ENCODE measurements around the gene KIF6.
"Not testable (repeated sequence)": the region's sequence is repeated elsewhere in the genome, so short reads cannot be mapped to it uniquely, and the experiment has no call there.

KIF6 gene

GRCh38 chr6:39684790-39685488 is 40.3 kb downstream of the KIF6 start:
- Histone ChIP-seq H3K4me3 (ENCODE audit: low read depth, low read length) (no peak overlapping the region), H2AFZ (peak overlapping the region; percentile 51), H3K9me3 (ENCODE audit: control insufficient read depth, low read length) (no peaks in the 10 kb centered on the region), H3K79me2 (no peaks in the 10 kb centered on the region), H3K27me3 (ENCODE audit: control insufficient read depth, insufficient read depth, low read length) (no peaks in the 10 kb centered on the region), H3K4me1 (peaks cover 23% of the 10 kb centered on the region), H3K9ac (no peak overlapping the region), H3K27ac (no peak overlapping the region), H3K36me3 (ENCODE audit: control insufficient read depth, insufficient read depth, low read length) (no peaks in the 10 kb centered on the region), H3K4me2 (ENCODE audit: low read length) (no peak overlapping the region)
- no peak for TF ChIP-seq CTCF (IDR thresholded peaks at IDR 0.05)

- no peaks in the 10 kb centered on the region for H3K9me3 ChIP-seq (ENCODE audit: control insufficient read depth, low read length)
- no peak for TF ChIP-seq CTCF (IDR thresholded peaks at IDR 0.05)
- peak overlapping the region; percentile 19 for H2AFZ ChIP-seq
- H3K4me1 ChIP-seq = peaks cover 23% of the 10 kb centered on the region
- H3K36me3 ChIP-seq (ENCODE audit: control insufficient read depth, insufficient read depth, low read length) = no peaks in the 10 kb centered on the region
- no peak overlapping the region for H3K9ac ChIP-seq
- no peak overlapping the region for H3K4me3 ChIP-seq (ENCODE audit: low read depth, low read length)
- H3K4me2 ChIP-seq (ENCODE audit: low read length) = no peak overlapping the region
- H3K27ac ChIP-seq = no peak overlapping the region
- H3K79me2 ChIP-seq = no peaks in the 10 kb centered on the region
- H3K27me3 ChIP-seq (ENCODE audit: control insufficient read depth, insufficient read depth, low read length) = no peaks in the 10 kb centered on the region
Measured at GRCh38 chr6:39681674-39682121, 43.5 kb downstream of the KIF6 start.

GRCh38 chr6:39678914-39679313 is 46.3 kb downstream of the KIF6 start:
- Histone ChIP-seq H3K9ac (no peak overlapping the region), H3K27ac (no peak overlapping the region), H3K27me3 (ENCODE audit: control insufficient read depth, insufficient read depth, low read length) (no peaks in the 10 kb centered on the region), H3K4me2 (ENCODE audit: low read length) (no peak overlapping the region), H3K9me3 (ENCODE audit: control insufficient read depth, low read length) (no peaks in the 10 kb centered on the region), H3K79me2 (no peaks in the 10 kb centered on the region), H2AFZ (no peak overlapping the region), H3K36me3 (ENCODE audit: control insufficient read depth, insufficient read depth, low read length) (no peaks in the 10 kb centered on the region), H3K4me3 (ENCODE audit: low read depth, low read length) (no peak overlapping the region), H3K4me1 (peaks cover 17% of the 10 kb centered on the region)
- TF ChIP-seq CTCF (IDR thresholded peaks at IDR 0.05) = no peak

- H3K27me3 ChIP-seq (ENCODE audit: control insufficient read depth, insufficient read depth, low read length); H3K4me1 ChIP-seq; H2AFZ ChIP-seq; H3K4me2 ChIP-seq (ENCODE audit: low read length); H3K36me3 ChIP-seq (ENCODE audit: control insufficient read depth, insufficient read depth, low read length); H3K79me2 ChIP-seq; H3K9ac ChIP-seq; H3K9me3 ChIP-seq (ENCODE audit: control insufficient read depth, low read length); H3K27ac ChIP-seq; H3K4me3 ChIP-seq (ENCODE audit: low read depth, low read length): not testable (repeated sequence)
Measured at GRCh38 chr6:39677318-39677717, 47.9 kb downstream of the KIF6 start.

- H2AFZ ChIP-seq = no peak overlapping the region
- no peak overlapping the region for H3K27ac ChIP-seq
- no peak overlapping the region for H3K4me3 ChIP-seq (ENCODE audit: low read depth, low read length)
- TF ChIP-seq CTCF (IDR thresholded peaks at IDR 0.05) = no peak
- H3K9me3 ChIP-seq (ENCODE audit: control insufficient read depth, low read length) = no peaks in the 10 kb centered on the region
- no peak overlapping the region for H3K4me2 ChIP-seq (ENCODE audit: low read length)
- H3K36me3 ChIP-seq (ENCODE audit: control insufficient read depth, insufficient read depth, low read length) = no peaks in the 10 kb centered on the region
- H3K79me2 ChIP-seq = no peaks in the 10 kb centered on the region
- H3K9ac ChIP-seq = no peak overlapping the region
- no peaks in the 10 kb centered on the region for H3K27me3 ChIP-seq (ENCODE audit: control insufficient read depth, insufficient read depth, low read length)
- no peaks in the 10 kb centered on the region for H3K4me1 ChIP-seq
Measured at GRCh38 chr6:39670519-39670918, 54.7 kb downstream of the KIF6 start.
